Activated naive CD4-positive, alpha-beta T cell treated with anti-CD3 and anti-CD28 coated beads for 36 hours (primary cell): ENCODE data around the gene ZNF99. TPM values are rescaled to one million over a fixed set of nuclear protein-coding genes. Genes with fewer than 3 reads are reported as not detected.
"Not testable (repeated sequence)": the region's sequence is repeated elsewhere in the genome, so short reads cannot be mapped to it uniquely, and the experiment has no call there.

ENCODE experiments used
- CTCF ChIA-PET: fragments of 350-600 bp; sonication (Branson Sonifier 250); formaldehyde crosslinking; loops from one replicate; lab custom pipeline; 2021; ENCODE audit warnings: antibody characterized with exemption; lab: Charles Lee
- DNase-seq: peaks from one replicate; pipeline ENCODE4 v3.0.0-alpha.2; 2020
- H3K27ac Mint-ChIP-seq: one replicate; pipeline ENCODE4 v1.8.0; 2021; ENCODE audit warnings: mild to moderate bottlenecking, mixed read lengths
- H3K27me3 Mint-ChIP-seq: one replicate; pipeline ENCODE4 v1.8.0; 2021; ENCODE audit warnings: low read depth, mixed read lengths
- H3K36me3 Mint-ChIP-seq: one replicate; pipeline ENCODE4 v1.8.0; 2021; ENCODE audit warnings: low read depth, mixed read lengths
- H3K4me1 Mint-ChIP-seq: one replicate; pipeline ENCODE4 v1.8.0; 2021; ENCODE audit warnings: low read depth, mixed read lengths
- H3K4me3 Mint-ChIP-seq: one replicate; pipeline ENCODE4 v1.8.0; 2021; ENCODE audit warnings: mild to moderate bottlenecking, moderate library complexity, mixed read lengths
- H3K9me3 Mint-ChIP-seq: one replicate; pipeline ENCODE4 v1.8.0; 2021; ENCODE audit warnings: mixed read lengths
- intact Hi-C: fragments of 100-400 bp; cut with micrococcal nuclease; formaldehyde crosslinking; loops from one replicate; pipeline ENCODE4 v1.15.1; 2023
- total RNA-seq, 2 experiments: library from RNA; stranded (reverse); gene quantifications; one replicate each; pipeline ENCODE4 v1.2.3, GENCODE V29; 2021

Gene ZNF99
- total RNA-seq = not detected

GRCh38 chr19:22783651-22784410 is at the start of gene ZNF99:
Gene ZNF99, minus strand, starts transcription at chr19:22784151. Its CDS starts 135 bp downstream, at chr19:22784016.
- intact Hi-C loops = no loop called here
- CTCF ChIA-PET = no interaction called here

GRCh38 chr19:22832031-22832762 is 48.2 kb upstream of the ZNF99 start, which contains the start of gene ZNF723:
Gene ZNF723, plus strand, starts transcription at chr19:22832291. Its CDS starts 89 bp downstream, at chr19:22832380.
- Mint-ChIP-seq H3K36me3 (peaks cover 6% of the 10 kb centered on the region), H3K4me3 (no peak within 1 kb of the TSS), H3K4me1 (no peaks in the 10 kb centered on the region), H3K9me3 (peaks cover 29% of the 10 kb centered on the region), H3K27me3 (no peaks in the 10 kb centered on the region), H3K27ac (no peak within 1 kb of the TSS)
- DNase-seq = no peak
- CTCF ChIA-PET = no interaction called here
- intact Hi-C loops = no loop called here

More at GRCh38 chr19:22783651-22784410, at the start of gene ZNF99:
- H3K4me1 Mint-ChIP-seq = no peaks in the 10 kb centered on the region
- H3K4me3 Mint-ChIP-seq = no peak within 1 kb of the TSS
- no peak for DNase-seq
- H3K9me3 Mint-ChIP-seq = peaks cover 17% of the 10 kb centered on the region
- peaks cover 4% of the 10 kb centered on the region for H3K27me3 Mint-ChIP-seq
- no peak within 1 kb of the TSS for H3K27ac Mint-ChIP-seq
- H3K36me3 Mint-ChIP-seq = peaks cover 6% of the 10 kb centered on the region

GRCh38 chr19:22831211-22831610 is 47.3 kb upstream of the ZNF99 start:
- no peak overlapping the region for H3K27ac Mint-ChIP-seq
- no peak for DNase-seq
- CTCF ChIA-PET = no interaction called here
- peaks cover 25% of the 10 kb centered on the region for H3K9me3 Mint-ChIP-seq
- no peaks in the 10 kb centered on the region for H3K4me1 Mint-ChIP-seq
- intact Hi-C loops = no loop called here
- no peaks in the 10 kb centered on the region for H3K27me3 Mint-ChIP-seq
- H3K36me3 Mint-ChIP-seq = peaks cover 6% of the 10 kb centered on the region
- no peak overlapping the region for H3K4me3 Mint-ChIP-seq

GRCh38 chr19:22814124-22814523 is 30.2 kb upstream of the ZNF99 start:
- no peak for DNase-seq
- CTCF ChIA-PET = no interaction called here
- intact Hi-C loops = no loop called here

GRCh38 chr19:22807061-22807835 is 23.3 kb upstream of the ZNF99 start:
- DNase-seq = no peak
- CTCF ChIA-PET = no interaction called here
- H3K9me3 Mint-ChIP-seq = peaks cover 19% of the 10 kb centered on the region
- no peaks in the 10 kb centered on the region for H3K4me1 Mint-ChIP-seq
- no peak overlapping the region for H3K4me3 Mint-ChIP-seq
- no peak overlapping the region for H3K27ac Mint-ChIP-seq
- peaks cover 3% of the 10 kb centered on the region for H3K36me3 Mint-ChIP-seq
- H3K27me3 Mint-ChIP-seq = peaks cover 2% of the 10 kb centered on the region
- intact Hi-C loops = no loop called here

More at GRCh38 chr19:22814124-22814523, 30.2 kb upstream of the ZNF99 start:
- Mint-ChIP-seq H3K9me3 (peaks cover 39% of the 10 kb centered on the region), H3K36me3 (peaks cover 2% of the 10 kb centered on the region), H3K27me3 (no peaks in the 10 kb centered on the region), H3K27ac (no peak overlapping the region), H3K4me3 (no peak overlapping the region), H3K4me1 (no peaks in the 10 kb centered on the region)

GRCh38 chr19:22806418-22806817 is 22.5 kb upstream of the ZNF99 start:
- Mint-ChIP-seq H3K9me3 (peaks cover 21% of the 10 kb centered on the region), H3K27me3 (peaks cover 2% of the 10 kb centered on the region), H3K27ac (no peak overlapping the region), H3K4me3 (no peak overlapping the region), H3K36me3 (peaks cover 3% of the 10 kb centered on the region), H3K4me1 (no peaks in the 10 kb centered on the region)
- no peak for DNase-seq
- intact Hi-C loops = no loop called here
- CTCF ChIA-PET = no interaction called here

GRCh38 chr19:22797040-22797439 is 13.1 kb upstream of the ZNF99 start:
- intact Hi-C loops = no loop called here
- DNase-seq = no peak
- H3K4me1 Mint-ChIP-seq = no peaks in the 10 kb centered on the region
- CTCF ChIA-PET = no interaction called here
- H3K9me3 Mint-ChIP-seq = peaks cover 37% of the 10 kb centered on the region
- H3K36me3 Mint-ChIP-seq = peaks cover 7% of the 10 kb centered on the region
- H3K4me3 Mint-ChIP-seq = no peak overlapping the region
- H3K27me3 Mint-ChIP-seq = no peaks in the 10 kb centered on the region
- no peak overlapping the region for H3K27ac Mint-ChIP-seq

- H3K36me3 Mint-ChIP-seq, CTCF ChIA-PET, H3K4me1 Mint-ChIP-seq, DNase-seq, intact Hi-C loops, H3K27ac Mint-ChIP-seq, H3K27me3 Mint-ChIP-seq, H3K4me3 Mint-ChIP-seq: not testable (repeated sequence)
- peaks cover 25% of the 10 kb centered on the region for H3K9me3 Mint-ChIP-seq
Observed at GRCh38 chr19:22792863-22793262, 8.9 kb upstream of the ZNF99 start.

- Mint-ChIP-seq H3K27ac (no peak overlapping the region), H3K4me1 (no peaks in the 10 kb centered on the region), H3K27me3 (no peaks in the 10 kb centered on the region), H3K4me3 (no peak overlapping the region), H3K36me3 (no peaks in the 10 kb centered on the region), H3K9me3 (peaks cover 44% of the 10 kb centered on the region)
- no peak for DNase-seq
- intact Hi-C loops = no loop called here
- CTCF ChIA-PET = no interaction called here
Observed at GRCh38 chr19:22735911-22736645, 47.9 kb downstream of the ZNF99 start.

- CTCF ChIA-PET = no interaction called here
- H3K4me1 Mint-ChIP-seq = no peaks in the 10 kb centered on the region
- intact Hi-C loops = no loop called here
- DNase-seq = no peak
- no peak overlapping the region for H3K27ac Mint-ChIP-seq
- no peaks in the 10 kb centered on the region for H3K36me3 Mint-ChIP-seq
- no peaks in the 10 kb centered on the region for H3K27me3 Mint-ChIP-seq
- peaks cover 32% of the 10 kb centered on the region for H3K9me3 Mint-ChIP-seq
- no peak overlapping the region for H3K4me3 Mint-ChIP-seq
Observed at GRCh38 chr19:22733691-22734090, 50.3 kb downstream of the ZNF99 start.

GRCh38 chr19:22728214-22728613 is 55.7 kb downstream of the ZNF99 start:
- H3K4me1 Mint-ChIP-seq, CTCF ChIA-PET, intact Hi-C loops, H3K4me3 Mint-ChIP-seq, H3K36me3 Mint-ChIP-seq, H3K27ac Mint-ChIP-seq, H3K27me3 Mint-ChIP-seq, DNase-seq: not testable (repeated sequence)
- H3K9me3 Mint-ChIP-seq = peaks cover 17% of the 10 kb centered on the region

GRCh38 chr19:22721533-22721932 is 62.4 kb downstream of the ZNF99 start:
- peaks cover 32% of the 10 kb centered on the region for H3K9me3 Mint-ChIP-seq
- DNase-seq, H3K4me1 Mint-ChIP-seq, H3K27ac Mint-ChIP-seq, H3K36me3 Mint-ChIP-seq, CTCF ChIA-PET, H3K4me3 Mint-ChIP-seq, H3K27me3 Mint-ChIP-seq, intact Hi-C loops: not testable (repeated sequence)
